Glomerular visceral epithelial cell (primary cell): Measurements from ENCODE around the gene PDE9A.
A peak's percentile ranks its signal among the peaks of the same experiment; 100 is the strongest.

Experiments used
- DNase-seq: peaks from one replicate; pipeline ENCODE4 v3.0.0-alpha.2; 2016; ENCODE audit errors: extremely low spot score

PDE9A gene

DNA sequence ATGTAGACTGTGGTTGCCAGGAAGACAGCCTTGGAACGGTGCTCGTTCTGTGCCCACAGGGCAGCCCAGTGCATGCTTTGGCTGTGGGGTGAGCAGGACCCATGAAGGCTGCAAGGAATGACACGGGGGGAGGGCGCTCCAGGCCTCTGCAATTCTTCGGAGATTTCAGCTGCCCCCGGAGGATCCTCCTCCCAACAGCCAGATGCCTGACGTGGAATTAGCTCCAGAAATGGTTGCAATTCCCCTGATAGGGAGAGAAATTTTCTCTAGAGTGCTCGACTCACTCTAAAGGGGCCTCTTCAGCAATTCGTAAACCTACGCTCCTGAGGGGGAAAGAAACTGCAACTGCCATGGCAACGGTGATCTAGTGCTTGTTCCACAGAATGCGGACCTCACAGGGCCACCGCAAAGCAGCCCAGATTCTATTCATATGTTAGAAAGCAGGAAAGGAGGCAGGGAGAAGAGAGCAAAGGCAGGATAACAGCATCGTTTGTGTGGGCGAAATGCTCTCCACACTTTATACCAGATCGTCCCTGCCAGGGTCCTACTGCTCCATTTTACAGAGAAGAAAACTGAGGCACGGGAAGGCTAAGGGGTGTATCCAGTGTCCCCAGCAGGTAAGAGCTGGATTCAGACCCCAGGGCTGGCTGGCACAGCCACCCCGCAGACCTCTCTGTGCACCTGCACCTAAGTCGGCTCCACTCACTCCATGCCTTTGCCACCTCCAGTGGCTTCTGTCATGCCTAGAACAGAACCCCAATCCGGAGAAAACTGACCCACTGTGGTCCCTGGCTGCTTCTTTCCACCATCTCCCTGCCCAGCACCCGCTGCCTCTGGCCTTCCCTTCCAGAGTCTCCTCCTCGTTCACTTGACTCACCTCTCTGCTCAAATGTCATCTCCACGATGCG is 11.9 kb upstream of the PDE9A start:
- DNase-seq, result no peak

DNA sequence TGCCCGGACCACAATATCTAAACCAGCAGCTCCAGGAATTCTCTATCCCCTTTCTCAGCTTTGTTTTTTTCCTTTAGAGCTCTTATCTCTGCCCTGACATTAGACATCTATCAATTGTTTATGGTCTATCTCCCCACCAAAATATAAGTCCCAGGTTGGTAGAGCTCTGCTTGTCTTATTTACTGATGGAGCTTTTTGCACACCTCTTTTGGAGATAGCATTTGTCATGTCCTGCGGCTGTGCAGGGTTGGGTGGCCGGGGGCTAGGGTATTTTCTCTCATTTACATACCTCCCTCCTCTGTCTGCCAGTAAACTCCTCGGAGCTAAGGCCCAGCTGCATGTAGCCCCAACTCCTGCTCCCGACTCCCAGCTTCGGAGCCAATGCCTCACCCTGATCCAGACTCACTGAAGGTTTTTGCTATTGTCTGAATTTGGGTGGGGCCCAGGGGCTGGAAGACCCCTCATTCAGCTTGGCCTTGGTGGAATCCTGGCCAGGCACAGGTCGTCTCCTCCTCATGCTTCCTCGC is 11.1 kb upstream of the PDE9A start:
- DNase-seq, result no peak

DNA sequence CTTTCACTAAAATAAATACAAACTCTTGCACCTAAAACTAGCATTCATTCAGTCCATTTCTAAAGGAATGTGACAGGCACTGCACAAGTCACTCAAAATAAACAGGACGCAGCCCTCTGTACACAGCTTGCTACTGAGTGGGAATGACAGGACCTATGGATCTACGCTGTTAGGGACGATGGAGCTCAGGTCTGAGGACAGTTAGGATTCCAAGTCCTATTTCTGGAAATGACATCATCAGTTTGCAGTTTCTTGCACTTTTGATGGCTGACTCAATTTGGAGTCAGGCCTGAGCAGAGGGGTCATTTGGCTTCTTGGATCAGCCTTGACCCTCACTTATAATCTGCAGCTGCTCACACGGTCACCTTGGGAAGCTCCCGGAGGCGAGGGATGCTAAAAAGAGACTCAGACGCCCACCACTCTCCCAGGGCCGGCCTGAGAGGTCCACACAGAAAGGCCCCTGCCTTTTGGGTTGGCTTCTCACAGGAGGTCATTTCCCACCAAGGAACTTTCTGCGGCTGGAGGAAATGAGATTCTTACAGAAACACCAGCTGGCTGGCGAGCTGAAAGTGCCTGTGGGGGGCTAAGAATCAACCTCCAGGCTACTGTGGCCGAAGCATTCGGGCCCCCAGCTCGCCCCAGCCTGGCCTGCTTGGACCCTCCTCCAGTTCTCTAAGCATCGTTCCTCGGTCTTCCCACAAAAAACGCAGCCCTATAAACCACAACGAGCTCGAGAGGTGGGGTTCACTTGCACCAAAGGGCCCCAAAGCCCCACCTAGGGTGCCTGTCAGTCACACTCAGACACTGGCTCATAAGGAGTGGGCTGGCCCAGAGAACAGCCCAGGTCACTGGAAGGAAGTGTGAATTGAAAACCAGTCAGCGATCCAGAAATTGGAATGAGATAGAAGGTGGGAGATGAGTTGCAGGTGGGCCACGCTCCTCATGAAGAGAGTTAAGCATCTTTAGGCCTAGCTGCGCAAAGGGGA is 8.9 kb upstream of the PDE9A start:
- no peak for DNase-seq

DNA sequence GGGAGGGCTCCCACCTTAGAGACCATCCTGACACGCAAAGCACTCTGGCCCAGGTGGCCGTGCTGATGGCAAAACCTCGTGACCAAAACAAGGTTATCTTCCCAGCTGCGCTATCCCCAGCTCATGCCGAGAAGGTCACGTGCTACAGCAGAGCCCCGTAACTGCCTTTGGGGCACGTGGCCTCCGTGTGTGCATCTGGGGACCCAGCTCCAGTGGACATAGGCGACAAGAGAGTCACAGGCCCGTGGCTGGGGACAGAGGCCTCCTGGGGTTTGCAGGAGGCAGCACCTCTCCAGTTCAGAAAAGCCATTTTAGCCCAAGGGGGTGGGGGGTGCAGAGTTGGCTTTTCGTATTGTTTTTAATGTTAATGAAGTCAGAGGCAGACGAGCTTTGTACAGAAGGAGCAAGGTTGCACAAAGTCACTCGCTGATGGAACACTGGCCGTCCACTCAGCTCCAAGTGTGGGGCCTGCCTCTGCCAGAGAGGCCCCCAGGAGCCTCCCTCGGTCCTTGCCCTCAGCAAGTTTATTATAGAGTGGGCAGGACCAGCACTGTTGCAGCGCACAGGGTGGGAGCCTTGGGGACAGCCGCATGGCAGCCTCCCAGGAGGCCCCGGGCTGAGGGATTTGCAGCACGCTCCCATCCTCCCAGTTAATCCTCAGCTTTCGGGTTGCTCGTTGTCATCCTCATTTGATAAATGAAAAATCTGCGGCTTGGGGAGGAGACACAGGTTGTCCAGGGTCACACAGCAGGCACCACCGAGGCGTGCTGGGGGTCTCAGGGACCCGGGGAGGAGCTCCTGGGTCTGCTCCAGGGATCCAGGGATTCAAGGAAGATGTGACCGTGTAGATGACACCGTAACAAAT is 8.0 kb upstream of the PDE9A start:
- no peak for DNase-seq

DNA sequence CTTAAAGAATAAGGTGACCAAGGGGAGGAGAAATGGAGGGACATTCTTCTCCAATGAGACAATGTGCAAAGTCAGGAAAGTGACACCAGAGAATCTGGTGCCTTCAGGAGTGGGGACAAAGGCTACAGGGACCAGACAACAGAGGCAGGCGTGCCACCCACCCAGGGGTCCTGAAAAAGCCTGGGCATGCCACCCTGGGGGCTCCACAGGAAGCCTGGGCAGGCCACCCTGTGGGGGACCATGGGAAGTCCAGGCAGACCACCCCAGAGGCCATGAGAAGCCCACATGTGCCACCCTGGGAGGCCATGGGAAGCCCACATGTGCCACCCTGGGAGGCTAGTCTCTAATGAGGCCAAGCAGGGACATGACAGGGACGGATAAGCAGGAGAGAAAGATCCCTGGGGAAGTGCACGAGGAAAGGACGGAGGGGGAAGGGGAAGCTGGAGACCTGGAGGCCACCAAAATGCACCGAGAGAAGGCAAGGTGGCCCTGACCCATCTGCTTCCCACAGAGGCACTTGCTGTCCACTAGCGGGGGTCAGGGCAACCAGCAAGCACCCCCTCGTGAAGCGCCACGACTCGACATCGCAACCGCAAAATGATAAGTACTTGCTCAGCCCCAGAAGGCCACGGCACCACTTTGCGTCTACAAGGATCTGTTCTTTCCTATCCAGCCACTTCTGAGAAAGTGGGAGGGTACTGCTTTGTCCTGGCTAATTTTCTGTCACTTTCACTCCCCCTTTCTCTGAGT is 7.2 kb upstream of the PDE9A start:
- no peak for DNase-seq

GRCh38 chr21:42646836-42647235 is 6.6 kb upstream of the PDE9A start:
- no peak for DNase-seq

GRCh38 chr21:42648606-42649005 is 4.8 kb upstream of the PDE9A start:
- no peak for DNase-seq

DNA sequence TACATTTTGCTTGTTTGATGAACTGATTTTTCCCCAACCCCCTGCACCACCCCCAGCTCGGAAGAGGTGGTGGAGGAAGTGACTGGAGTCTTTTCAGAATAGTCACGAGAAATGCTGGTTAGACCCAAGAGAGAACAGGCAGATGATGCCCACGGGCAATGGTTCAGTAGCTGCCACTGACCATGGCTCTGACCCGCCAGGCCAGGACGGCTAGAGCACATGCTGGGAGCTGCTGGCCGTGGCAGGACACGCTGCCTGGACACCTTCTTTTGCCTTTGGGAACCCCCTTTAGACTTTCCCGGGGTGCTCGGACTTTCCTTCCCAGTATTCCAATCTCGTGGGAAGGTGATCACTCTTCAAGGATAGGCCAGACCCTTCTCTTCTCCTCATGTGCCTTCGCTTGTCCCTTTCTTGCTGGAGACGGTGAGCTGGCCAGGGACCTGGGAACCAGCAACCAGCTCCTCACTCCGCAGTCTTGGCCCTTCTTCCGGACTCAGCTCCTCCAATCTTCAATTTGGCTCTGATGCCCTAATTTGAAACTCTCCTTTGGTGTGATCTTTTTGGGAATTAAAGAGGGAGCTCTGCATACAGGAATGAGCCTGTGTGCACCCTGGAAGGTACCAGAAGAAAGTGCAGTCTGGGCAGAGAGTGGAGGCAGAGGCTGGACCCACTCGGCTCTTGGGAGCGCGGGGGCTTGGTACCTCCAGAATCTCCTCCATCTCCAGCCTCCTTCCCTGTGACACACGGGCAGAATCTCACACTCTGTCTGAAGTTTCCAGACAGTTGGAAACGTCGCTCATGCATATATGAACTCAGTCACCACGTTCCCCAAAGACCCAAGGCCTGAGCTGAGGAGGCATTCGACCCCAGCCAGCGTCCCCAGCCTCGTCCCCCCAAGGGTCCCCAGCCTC is 4.0 kb upstream of the PDE9A start:
- no peak for DNase-seq

DNA sequence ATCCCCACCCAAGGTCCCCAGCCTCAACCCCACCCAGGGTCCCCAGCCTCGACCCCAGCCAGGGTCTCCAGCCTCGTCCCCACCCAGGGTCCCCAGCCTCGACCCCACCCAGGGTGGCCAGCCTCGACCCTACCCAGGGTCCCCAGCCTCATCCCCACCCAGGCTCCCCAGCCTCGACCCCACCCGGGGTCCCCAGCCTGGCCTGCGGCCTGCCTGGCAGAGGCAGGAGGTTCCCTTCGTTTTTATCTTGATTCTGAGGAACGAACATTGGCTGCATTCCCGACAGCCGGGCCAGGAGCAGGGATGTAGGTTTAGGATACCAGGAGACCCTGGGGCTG is 3.4 kb upstream of the PDE9A start:
- no peak for DNase-seq

- DNase-seq, result no peak
Observed at GRCh38 chr21:42650441-42651421, 2.7 kb upstream of the PDE9A start.

DNA sequence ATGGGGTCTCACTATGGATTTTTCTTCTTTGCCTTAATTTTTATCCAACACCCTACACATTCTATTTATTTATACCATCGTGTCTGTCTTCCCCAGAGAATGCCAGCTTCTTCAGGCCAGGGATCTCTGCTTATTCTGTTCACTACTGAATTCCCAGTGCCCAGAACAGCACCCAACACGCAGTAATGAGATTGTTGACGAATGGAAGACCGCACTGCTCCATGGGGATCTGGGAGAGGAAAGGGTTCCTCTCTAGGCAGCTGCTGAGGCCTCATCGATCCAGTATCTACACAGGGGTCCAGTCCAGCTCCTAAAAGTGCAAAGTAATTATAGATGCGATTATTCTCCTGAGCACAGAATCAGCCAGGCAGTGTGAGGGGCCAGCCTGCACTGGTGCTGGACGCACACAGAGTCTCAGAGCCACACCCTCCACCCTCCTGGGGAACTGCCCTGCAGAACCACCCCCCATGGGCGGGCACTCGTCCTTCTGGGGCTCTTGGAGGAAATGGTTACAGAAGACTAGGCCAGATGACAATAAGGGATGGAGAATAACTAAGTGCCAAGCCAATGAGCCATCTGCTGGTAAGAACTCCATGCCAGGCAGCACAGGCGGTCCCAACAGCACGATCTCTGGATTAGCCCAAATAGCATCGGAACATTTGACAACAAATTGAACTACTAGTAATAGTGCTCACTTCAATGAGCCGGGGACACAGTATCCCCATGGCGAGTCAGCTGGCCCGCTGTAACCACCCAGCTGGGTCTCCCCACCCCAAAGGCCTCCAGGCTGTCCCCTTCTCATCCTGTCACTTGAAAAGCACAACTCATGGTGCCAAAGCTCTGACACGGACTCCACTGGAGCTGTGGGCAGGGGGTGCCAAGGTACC is 1.7 kb upstream of the PDE9A start:
- DNase-seq, result no peak

GRCh38 chr21:42652527-42653230 is 742 bp upstream of the PDE9A start:
- DNase-seq, result peak; percentile 43

- no peak for DNase-seq
Observed at GRCh38 chr21:42654179-42654912, 925 bp downstream of the PDE9A start.

- no peak for DNase-seq
Observed at GRCh38 chr21:42654913-42655795, 1.7 kb downstream of the PDE9A start.
